DMS 273 (cell line): ENCODE data around the gene CD1D.
"Not testable (repeated sequence)": the region's sequence is repeated elsewhere in the genome, so short reads cannot be mapped to it uniquely, and the experiment has no call there.

ENCODE experiments used
- DNase-seq: peaks from one replicate; lab custom pipeline; 2025; ENCODE audit not compliant: unreplicated experiment; lab: John Stamatoyannopoulos, UW

The CD1D gene

DNA sequence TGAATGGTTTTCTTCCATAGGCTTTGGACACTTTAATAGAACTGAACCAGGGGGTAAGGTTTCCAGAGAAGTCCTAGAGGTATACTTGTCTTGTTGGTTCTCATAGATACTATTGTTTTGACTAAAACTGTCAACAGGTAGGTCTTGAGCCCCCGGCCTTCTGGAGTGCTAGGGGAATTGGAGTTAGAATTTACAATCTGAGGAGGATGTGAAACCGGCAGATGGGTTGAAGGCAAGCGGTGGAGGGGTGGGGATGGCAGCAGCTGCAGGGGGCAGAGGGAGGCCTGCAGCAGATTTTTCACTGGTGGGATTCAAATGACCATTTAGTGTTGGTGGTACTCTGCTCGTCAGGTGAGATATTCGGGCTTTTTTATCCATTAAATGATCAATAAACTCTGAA lies 4.3 kb upstream of the CD1D start:
- no peak for DNase-seq

DNA sequence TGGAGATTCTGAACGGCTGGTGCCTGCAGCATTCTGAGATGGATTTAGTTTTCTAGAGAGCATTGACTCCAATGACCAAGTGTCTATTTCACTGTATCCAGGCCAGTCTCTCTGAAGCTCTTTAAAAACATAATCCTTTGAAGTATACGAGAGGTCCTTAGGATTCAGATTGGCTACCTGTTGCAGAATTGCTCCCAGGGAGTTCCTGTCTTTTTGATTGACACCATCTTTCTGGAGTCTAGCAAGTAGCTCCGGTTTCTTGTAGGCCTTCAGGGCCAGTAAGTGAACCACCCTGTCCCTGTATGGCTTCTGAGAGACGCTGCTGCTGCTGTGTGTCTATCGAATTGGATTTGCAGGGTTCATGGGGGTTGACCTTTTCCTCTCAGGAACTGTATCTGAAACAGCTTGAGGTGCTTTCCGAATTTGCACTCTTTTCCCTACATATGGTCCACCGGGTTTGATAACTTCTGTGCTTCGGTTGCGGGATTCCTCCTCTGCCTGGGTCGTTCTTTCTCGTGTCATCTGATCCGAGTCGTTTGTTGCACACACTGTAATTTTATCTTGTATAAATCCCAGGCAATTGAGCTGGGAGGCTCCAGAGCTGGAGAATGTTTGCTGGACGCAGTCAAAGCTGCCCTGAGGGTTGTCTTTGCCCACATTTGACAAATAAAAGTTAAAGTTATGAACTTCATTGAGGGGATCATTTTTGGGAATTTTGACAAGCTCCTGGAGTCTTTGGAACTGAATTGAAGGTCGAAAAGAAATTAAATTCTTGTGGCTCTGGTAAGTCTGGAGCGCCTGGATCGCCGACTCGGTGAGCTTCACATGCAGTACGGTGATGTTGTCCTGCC lies 3.6 kb upstream of the CD1D start:
- not testable (repeated sequence) for DNase-seq

DNA sequence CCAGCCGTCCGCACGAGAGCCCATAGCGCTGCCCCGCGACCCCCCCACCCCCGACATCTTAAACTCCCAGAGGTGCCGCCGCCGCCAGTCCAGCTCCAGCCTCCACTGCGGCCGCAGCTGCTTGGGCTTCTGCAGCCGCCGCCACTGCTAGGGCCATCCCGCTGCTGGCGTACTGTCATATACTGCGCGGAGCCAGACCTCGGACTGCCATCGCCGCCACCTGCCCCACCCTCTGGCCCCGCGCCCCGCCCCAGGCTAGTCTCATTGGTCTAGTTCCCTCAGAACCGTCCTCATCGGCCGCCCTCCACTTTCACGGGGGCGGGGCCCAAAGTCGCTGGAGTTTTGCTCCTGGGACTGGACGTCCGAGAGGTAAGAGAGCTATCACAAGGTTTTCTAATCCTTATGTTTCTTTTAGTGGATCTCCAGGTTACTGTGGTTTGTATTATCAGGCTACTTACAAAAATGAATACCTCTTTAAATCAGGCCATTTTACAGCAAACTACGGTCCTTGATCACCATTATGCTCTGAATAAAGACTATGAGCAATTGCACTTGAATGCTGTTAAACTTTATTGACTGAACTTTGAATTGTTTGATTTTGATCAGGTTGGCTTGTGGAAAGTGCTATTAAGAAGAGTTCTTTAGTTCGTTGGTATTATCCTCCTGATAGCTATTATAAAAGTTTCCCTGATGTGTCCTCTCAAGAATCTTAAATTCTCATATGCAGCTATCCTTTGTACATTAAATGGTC lies 2.8 kb upstream of the CD1D start:
- DNase-seq, result peak; percentile 84

DNA sequence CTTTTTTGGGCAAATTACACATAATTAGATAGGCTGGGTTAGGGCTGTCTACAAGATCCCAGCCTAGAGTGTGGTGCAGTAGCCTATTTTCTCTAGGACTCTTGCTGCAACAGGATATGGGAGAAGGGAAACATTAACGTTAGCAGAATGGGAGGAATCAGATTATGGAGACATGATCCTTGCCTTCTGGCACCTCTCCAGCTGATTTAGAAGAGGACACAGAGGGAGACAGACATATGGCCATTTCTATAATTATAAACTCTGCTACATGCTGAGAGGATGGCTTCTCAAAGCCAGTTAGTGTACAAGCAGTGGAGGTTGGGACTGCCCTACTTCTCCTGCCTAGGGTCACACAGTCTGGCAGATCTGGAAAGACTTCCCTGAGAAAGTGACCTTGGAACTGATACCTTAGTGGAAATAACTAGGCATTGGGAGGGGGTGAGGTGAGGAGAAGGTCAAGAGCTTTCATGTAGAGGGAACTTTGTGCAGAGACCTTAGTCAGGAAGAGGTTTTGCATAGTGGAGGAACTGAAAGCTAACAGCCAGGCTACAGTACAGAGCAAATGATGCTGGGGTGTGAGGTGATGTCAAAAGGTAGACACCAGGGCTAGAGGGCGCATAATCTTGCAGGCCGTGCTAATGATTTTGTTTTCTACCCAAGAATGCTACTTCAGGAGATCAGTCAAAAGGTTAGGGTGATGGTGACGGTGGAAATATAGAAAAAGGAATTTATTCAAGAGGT lies 1.2 kb upstream of the CD1D start:
- peak; percentile 7 for DNase-seq

GRCh38 chr1:158181577-158181922 lies 855 bp downstream of the CD1D start:
- no peak for DNase-seq

DNA sequence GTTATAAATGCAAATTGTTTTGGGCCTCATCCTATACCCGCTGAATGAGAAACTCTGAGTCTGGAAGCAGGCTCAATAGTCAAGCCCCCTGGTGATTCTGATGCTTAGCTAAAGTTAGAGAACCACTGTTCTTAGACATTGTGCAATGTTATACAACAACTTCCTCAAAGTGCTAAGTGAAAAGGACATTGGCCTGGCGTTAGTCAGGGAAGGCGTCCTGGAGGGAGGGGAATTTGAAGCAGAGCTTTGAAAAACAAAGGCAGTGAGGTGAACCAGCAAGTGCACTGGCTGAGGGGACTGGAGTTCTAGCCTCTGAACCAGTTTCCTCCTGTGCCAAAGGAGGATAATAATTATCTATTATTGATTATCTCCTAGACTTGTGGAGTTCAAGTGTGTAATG lies 5.1 kb downstream of the CD1D start:
- DNase-seq, result no peak

GRCh38 chr1:158186180-158186579 lies 5.5 kb downstream of the CD1D start:
- no peak for DNase-seq

DNA sequence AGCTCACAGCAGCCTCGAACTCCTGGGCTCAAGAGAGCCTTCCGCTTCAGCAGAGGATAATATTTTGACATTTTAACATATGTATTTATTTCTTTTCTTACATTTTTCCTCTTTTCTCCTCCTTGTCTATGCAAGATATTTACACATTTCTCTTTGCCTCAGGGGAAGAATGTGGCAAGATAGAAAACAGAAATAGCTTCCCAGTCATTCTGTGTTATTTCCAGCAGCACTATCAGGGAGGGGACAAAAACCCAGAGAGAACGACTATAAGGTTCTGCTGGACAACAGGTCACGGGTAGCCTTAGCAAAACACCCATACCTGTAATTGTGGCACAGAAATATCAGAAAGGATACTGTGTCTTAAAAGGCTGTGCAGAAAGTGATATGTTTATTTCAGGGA lies 7.9 kb downstream of the CD1D start:
- DNase-seq, result no peak

- no peak for DNase-seq
Measured at GRCh38 chr1:158189624-158190023, 8.9 kb downstream of the CD1D start.

DNA sequence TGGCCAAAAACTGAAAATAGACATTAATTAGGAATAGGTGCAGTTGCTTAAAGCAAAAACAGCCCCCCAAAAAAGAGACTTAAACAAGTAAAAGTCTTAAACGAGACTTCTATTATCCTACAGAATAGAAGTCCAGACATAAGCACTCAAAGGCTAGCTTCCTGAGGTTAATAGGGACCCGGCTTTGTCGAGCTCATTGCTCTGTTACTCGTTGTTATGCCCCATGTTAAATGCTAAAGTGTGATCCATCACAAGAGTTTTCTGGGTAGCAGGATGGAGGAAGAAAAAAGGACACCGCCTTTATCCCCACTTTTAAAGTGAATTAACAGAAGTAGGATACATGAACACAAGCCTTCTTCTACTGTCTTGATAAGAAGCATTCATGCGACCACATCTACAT lies 10.6 kb downstream of the CD1D start:
- no peak for DNase-seq

- no peak for DNase-seq
Measured at GRCh38 chr1:158196461-158196860, 15.8 kb downstream of the CD1D start.

DNA sequence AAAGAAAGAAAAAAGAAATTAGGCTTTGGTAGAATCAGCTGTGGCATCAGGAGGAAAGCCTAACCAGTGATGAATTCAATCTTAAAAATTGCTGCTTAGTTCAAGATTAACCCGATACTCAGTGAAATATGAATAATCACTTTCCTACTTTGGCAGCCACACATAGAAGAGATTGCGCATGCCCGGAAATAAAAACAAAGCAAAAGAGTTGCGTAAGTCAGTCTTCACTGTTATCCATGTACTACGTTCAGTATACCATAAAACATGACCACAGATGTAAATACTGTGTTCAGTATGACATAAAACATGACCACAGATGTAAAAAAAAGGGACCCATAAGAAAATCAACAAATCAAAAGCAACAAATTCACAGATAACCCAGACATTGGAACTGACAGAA lies 19.2 kb downstream of the CD1D start:
- no peak for DNase-seq

- DNase-seq, result no peak
Measured at GRCh38 chr1:158200527-158200926, 19.8 kb downstream of the CD1D start.

DNA sequence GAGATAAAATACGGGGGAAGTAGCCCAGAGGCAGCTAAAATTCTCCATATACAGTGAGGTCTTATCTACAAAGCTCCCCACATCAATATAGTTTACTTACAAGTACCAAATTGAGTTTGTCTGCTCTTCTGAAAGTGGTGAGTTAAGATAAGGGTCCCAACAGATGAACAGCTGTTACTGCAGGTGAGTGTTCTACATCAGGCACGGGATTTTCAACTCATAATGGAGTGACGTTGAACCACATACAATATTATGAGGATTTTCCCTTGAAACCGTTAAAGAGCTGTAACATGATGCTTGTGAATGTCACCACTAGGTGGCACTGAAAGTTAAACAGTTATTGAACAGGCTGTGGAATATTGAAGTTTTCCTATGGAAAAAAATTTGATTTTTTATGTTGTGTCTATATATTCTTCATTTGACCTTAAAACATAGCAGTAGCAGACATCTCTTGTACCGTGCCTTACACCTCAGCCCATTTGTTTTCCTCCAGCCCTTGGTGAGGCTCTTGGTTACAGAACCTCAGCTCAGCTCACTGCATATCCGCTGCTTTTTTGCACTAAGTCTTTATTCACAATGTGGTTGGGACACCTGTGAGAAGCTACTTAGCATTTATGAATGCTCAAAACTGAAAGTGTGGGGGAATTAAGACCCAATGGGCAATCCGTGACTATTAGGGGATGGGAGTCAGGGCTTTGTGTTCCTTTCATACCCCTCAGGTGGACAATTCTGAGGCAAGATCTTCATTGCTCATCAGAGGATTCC lies 23.2 kb downstream of the CD1D start:
- peak; percentile 76 for DNase-seq

GRCh38 chr1:158204458-158204827 lies 23.7 kb downstream of the CD1D start:
- DNase-seq, result no peak

GRCh38 chr1:158208586-158209116 lies 28.0 kb downstream of the CD1D start:
- DNase-seq, result no peak

GRCh38 chr1:158212320-158212719 lies 31.6 kb downstream of the CD1D start:
- no peak for DNase-seq

DNA sequence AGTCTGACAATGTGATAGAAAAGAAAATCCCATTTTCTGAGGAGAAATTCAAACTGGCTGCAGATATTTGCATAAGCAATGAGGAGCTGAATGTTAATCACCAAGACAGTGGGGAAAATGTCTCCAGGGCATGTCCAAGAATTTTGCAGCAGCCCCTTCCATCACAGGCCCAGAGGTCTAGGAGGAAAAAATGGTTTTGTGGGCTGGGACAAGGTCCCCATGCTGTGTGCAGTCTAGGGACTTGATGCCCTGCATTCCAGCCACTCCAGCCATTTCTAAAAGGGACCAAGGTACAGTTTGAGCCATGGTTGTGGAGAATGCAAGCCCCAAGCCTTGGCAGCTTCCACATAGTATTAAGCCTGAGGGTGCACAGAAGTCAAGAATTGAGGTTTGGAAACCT lies 42.8 kb downstream of the CD1D start:
- DNase-seq, result not testable (repeated sequence)

GRCh38 chr1:158227904-158228623 lies 47.4 kb downstream of the CD1D start:
- DNase-seq, result no peak
